Stimulated activated CD4-positive, alpha-beta T cell treated with anti-CD3 and anti-CD28 coated beads, Interleukin-1b, Interleukin-23, amount 100 ng/mL, for 4 hours (primary cell): ENCODE results near the gene SLC25A51.

ENCODE experiments used
- DNase-seq, 2 donors: peaks; one replicate each; pipeline ENCODE4 v3.0.0-alpha.2; 2020; ENCODE audit warnings: low read depth in 2 of 2

SLC25A51 gene, protein sequence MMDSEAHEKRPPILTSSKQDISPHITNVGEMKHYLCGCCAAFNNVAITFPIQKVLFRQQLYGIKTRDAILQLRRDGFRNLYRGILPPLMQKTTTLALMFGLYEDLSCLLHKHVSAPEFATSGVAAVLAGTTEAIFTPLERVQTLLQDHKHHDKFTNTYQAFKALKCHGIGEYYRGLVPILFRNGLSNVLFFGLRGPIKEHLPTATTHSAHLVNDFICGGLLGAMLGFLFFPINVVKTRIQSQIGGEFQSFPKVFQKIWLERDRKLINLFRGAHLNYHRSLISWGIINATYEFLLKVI

GRCh38 chr9:37903647-37904444 lies at the start of gene SLC25A51:
TSS of gene SLC25A51 (minus strand) at chr9:37904127. CDS start at chr9:37888550, 15,577 bp downstream.
- DNase-seq, result peak; percentile 94 to 95

GRCh38 chr9:37953206-37953774 lies 49.4 kb upstream of the SLC25A51 start:
- no peak for DNase-seq

DNA sequence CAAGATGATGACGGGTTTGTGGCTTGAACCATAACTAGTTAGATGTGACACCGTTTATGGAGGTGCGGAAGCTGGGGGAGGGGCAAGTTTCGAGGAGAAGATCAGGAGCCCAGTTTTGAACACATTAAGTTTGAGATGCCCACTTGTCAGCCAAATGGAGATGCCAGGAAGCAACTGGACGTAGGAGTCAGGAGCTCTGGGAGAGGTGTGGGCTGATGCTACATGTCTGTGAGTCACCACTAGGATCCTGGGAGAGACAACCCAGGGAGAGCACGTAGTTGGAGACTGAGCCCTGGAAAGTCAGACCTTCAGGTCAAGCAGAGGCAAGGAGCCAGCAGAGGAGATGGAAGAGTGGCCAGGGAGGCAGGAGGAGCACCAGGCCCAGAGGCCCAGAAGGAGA lies 48.8 kb upstream of the SLC25A51 start:
- no peak for DNase-seq

DNA sequence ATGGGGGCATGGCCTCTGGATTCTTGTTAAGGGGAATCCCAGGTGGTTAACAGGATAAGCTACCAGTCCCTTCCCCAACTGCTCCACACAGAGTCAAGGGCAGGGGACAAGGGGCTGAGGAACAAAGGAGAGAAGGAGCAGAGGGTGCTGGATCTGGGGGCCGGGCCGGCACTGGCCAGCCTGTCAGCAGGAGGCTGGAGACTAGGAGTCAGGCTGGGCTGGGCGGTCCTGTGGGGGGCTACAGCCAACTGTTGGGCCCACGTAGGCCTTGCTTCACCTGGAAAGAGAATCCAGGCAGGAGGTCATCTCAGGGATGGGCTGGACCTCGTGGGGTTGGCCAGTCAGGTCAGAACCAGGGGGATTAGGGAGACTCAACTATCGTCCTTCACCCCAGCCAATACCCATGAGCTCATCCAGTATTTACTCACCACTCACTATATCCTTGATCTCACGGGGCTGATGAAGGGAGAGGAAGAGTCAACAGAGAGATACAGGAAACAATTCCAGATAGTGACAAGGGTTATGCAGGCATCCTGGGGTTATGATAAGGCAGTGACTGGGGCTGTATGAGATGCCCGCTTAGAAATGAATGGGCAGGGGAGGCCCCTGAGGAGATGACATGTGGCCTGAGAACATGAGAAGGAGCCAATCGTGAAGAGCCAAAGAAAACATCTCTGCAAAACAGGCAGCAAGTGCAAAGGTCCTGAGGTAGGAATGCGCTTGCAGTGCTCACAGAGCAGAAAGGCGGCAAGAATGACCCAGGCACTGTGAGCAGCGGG lies 47.9 kb upstream of the SLC25A51 start:
- DNase-seq, result no peak

DNA sequence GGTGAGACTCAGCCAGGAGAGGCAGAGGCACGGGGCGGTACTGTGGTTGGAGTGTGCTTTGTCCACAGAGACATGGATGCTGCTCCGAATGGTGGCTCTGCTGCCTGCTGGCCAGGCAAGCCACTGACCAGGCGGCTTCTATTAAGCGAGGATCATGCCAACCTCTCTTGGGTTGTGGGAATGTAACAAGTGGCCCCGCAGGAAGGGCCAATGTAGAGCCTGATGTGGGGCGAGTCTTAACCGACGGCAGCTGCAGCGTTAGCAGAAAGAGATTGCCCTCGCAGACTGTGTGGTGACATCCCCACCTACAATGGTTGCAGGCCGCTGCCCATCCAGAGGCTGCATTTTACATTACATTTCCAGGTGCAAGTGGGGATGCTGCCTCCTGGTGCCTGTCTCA lies 46.6 kb upstream of the SLC25A51 start:
- no peak for DNase-seq

DNA sequence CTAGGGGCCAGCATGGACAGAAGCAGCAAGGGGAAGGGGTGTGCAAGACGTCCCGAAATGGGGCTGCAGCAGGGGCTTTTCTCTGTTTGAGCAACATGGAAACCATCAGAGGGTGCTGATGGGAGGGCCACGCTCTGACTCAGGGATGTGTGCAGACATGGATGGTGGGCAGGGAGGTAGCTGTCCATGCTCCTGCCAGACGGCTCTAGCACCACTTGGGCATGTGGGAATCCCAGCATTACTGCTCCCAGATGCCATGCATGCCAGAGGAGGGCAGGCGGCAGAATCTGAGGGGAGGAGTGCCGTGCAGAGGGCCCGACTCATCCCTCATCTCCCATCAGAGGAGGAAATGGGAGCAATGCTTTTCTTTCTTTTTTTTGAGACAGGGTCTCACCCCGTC lies 45.6 kb upstream of the SLC25A51 start:
- DNase-seq, result no peak

DNA sequence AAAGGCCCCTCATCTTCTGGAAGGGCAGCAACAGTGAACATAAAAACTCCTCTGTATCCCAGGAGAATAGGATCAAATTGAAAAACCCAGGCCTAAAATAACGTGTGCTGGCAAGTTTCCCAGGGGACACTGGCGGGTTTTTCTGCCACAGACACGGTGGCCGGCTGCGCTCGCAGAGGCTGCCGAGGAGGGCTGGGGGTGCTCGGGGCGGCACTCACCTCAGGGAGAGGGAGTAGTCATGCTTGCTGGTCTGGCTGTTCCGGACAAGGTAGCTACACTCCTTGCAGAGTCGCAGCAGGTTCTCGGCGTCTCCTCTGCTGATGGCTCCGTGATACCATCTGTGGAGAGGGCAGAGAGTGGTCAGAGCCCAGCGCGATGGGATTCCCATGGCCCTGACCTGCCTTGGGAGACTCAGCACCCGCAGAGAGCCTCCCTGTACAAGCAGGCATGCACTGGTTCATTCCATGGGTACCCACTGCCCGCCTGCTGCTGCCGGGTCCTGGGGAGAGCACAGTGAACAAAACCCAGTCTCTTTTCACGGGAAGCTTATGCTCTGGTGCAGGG lies 44.6 kb upstream of the SLC25A51 start:
- no peak for DNase-seq

DNA sequence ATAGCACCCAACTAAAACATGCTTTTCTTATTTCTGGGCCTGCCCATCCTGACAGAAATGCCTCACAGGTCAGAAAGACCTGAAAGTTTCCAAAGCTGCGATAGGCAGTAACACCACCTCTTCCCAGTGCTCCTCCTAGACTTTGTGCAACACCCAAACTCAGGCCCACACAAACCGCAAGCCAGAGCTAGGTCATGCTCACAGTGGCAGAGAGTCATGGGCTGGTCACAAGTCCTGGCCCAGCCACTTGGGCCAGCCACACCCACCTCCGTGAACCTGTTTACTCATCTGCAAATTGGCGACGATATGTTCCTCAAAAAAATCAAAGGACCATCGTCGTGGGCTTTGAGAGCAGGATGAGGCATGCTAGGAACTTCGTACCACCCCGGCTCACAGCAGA lies 44.0 kb upstream of the SLC25A51 start:
- no peak for DNase-seq

DNA sequence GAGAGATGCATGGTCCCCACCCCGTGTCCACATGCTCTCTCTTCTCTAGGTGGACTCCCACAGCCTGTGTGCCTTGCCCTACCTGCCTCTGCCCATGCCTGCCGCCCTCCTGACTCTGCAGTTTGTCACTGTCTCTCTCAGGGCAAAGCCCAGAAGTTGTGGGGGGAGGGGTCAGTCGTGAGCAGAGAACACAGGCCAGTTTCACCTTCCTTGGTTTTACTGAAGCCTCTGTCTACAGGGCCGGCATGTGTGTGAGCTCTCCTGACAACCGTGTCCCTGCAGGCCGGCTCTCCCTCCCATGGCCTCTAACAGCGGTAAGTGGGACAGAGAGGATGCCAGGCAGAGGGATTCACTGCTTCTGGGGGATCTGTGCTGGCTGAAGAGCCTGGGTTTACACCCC lies 43.5 kb upstream of the SLC25A51 start:
- no peak for DNase-seq

- DNase-seq, result no peak
Observed at GRCh38 chr9:37946971-37947370, 43.0 kb upstream of the SLC25A51 start.

- no peak for DNase-seq
Observed at GRCh38 chr9:37946041-37946440, 42.1 kb upstream of the SLC25A51 start.

GRCh38 chr9:37944671-37945481 lies 40.9 kb upstream of the SLC25A51 start:
- no peak for DNase-seq

GRCh38 chr9:37944266-37944650 lies 40.3 kb upstream of the SLC25A51 start:
- no peak for DNase-seq

DNA sequence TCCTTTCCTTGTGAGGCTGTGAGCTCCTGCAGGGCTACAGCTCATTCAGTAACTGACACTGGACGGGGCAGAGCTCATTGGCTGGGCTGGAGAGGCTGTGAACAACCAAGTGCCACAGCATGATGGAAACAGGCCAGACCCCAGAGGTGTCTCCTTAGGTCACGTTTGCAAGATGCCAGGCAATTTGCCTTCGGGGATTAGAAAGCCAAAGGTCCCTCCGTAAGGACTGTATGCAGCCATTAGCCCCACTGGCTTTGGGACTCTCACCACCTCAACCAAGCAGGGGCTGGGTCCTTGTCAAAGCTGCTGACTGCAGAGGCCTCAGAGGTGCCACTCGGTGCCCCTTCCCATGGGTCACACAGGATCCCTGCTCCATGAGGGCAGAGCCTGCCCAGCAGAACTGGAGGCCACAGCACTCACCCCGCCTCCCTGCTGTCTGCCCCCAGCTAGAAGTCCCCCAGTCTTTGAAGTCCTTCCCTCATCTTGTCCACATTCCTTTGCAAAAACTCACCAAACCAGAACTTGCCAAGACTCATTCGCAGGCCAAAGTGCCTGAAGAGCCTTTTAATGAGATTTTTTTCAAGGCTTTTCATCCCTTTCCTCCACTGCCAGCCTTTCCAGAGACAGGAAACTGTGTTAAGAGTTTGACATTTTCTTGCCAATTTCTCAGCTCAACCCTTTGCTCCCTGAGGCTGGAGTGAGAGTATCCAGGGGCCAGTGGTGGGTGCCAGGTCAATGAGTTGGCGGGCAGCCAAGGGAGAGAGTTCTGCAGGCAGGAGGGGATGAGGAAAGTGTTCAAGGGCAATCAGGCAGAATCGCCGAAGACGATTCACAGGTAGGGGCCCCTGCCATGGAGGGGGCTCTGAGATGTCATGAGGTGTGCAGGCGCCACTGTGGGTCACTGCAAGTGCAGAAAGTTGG lies 39.7 kb upstream of the SLC25A51 start:
- DNase-seq, result no peak

- DNase-seq, result no peak
Observed at GRCh38 chr9:37942621-37943344, 38.9 kb upstream of the SLC25A51 start.

- DNase-seq, result no peak
Observed at GRCh38 chr9:37941253-37941652, 37.3 kb upstream of the SLC25A51 start.

- no peak for DNase-seq
Observed at GRCh38 chr9:37939575-37940095, 35.7 kb upstream of the SLC25A51 start.

GRCh38 chr9:37938121-37938891 lies 34.4 kb upstream of the SLC25A51 start:
- no peak for DNase-seq
